HG03571 (cell line): ENCODE data around the gene CCDC12.

ENCODE experiments used
- ATAC-seq: cut with Tn5 transposase; IDR thresholded peaks from one replicate; pipeline ENCODE4 v1.9.1; 2021; ENCODE audit not compliant: unreplicated experiment

CCDC12 gene

GRCh38 chr3:46976326-46977190 lies at the start of gene CCDC12:
TSS of gene CCDC12 (minus strand) at chr3:46976745. CDS start at chr3:46976732, 13 bp downstream.
- peak; percentile 53 for ATAC-seq

- ATAC-seq: no peak
These were observed 48.4 kb upstream of the CCDC12 start for GRCh38 chr3:47024932-47025331.

- ATAC-seq: no peak
These were observed 46.1 kb upstream of the CCDC12 start for GRCh38 chr3:47022641-47023071.

GRCh38 chr3:47020311-47020710 lies 43.8 kb upstream of the CCDC12 start:
- no peak for ATAC-seq

GRCh38 chr3:47019201-47019600 lies 42.7 kb upstream of the CCDC12 start:
- no peak for ATAC-seq

- ATAC-seq: no peak
These were observed 41.7 kb upstream of the CCDC12 start for GRCh38 chr3:47018269-47018611.

GRCh38 chr3:47017504-47018268 lies 41.1 kb upstream of the CCDC12 start:
- ATAC-seq: no peak

GRCh38 chr3:47016934-47017435 lies 40.4 kb upstream of the CCDC12 start:
- no peak for ATAC-seq

- no peak for ATAC-seq
These were observed 39.8 kb upstream of the CCDC12 start for GRCh38 chr3:47016086-47016933.

GRCh38 chr3:47015151-47015550 lies 38.6 kb upstream of the CCDC12 start:
- no peak for ATAC-seq

- ATAC-seq: no peak
These were observed 37.5 kb upstream of the CCDC12 start for GRCh38 chr3:47014036-47014435.

GRCh38 chr3:47013231-47013630 lies 36.7 kb upstream of the CCDC12 start:
- ATAC-seq: no peak

GRCh38 chr3:47012342-47013230 lies 36.0 kb upstream of the CCDC12 start:
- no peak for ATAC-seq

GRCh38 chr3:47011371-47011770 lies 34.8 kb upstream of the CCDC12 start:
- ATAC-seq: no peak

- ATAC-seq: no peak
These were observed 34.4 kb upstream of the CCDC12 start for GRCh38 chr3:47010910-47011309.

- no peak for ATAC-seq
These were observed 33.7 kb upstream of the CCDC12 start for GRCh38 chr3:47010111-47010712.

- peak; percentile 64 for ATAC-seq
These were observed 32.9 kb upstream of the CCDC12 start for GRCh38 chr3:47009225-47010110.

- ATAC-seq: no peak
These were observed 32.3 kb upstream of the CCDC12 start for GRCh38 chr3:47008851-47009224.
